Transverse colon (tissue), 4 donors: ENCODE measurements around the gene OLFML2A.
"Not testable (repeated sequence)": the region's sequence is repeated elsewhere in the genome, so short reads cannot be mapped to it uniquely, and the experiment has no call there.

Experiments used
- EP300 ChIP-seq: sonication (generic); formaldehyde crosslinking; IDR thresholded peaks from one replicate; pipeline ENCODE4 v1.6.1; 2017; ENCODE audit warnings: antibody characterized with exemption, low read depth
- POLR2A ChIP-seq: fragments of 450-650 bp; IDR thresholded peaks from one replicate; pipeline ENCODE4 v1.6.1; 2016; ENCODE audit warnings: antibody characterized with exemption, mild to moderate bottlenecking, moderate library complexity
- POLR2AphosphoS5 ChIP-seq, 3 donors: sonication (generic); formaldehyde crosslinking; IDR thresholded peaks; one replicate each; pipeline ENCODE4 v1.6.1; 2016; ENCODE audit warnings: antibody characterized with exemption in 3 of 3
- TF ChIP-seq, protein P1 (sequence below), 5 experiments: fragments of 200-600 bp in 3 of 5; fragments of 450-650 bp in 2 of 5; sonication (generic) in 3 of 5; IDR thresholded peaks; 1 replicate in 2 of 5; 2 replicates in 3 of 5; pipeline ENCODE4 v1.5.1; 2016 to 2017; ENCODE audit warnings: antibody characterized with exemption in 5 of 5, inconsistent platforms in 3 of 5, mild to moderate bottlenecking in 2 of 5, moderate library complexity in 1 of 5

DNA sequence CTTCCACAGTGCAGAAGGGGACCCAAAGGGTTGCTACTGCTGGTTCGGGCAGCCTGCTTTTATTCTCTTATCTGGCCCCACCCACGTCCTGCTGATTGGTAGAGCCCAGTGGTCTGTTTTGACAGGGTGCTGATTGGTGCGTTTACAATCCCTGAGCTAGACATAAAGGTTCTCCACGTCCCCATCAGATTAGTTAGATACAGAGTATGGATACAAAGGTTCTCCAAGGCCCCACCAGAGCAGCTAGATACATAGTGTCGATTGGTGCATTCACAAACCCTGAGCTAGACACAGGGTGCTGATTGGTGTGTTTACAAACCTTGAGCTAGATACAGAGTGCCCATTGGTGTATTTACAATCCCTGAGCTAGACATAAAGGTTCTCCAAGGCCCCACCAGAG lies 61.2 kb downstream of the OLFML2A start:
- TF ChIP-seq, protein P1, sequence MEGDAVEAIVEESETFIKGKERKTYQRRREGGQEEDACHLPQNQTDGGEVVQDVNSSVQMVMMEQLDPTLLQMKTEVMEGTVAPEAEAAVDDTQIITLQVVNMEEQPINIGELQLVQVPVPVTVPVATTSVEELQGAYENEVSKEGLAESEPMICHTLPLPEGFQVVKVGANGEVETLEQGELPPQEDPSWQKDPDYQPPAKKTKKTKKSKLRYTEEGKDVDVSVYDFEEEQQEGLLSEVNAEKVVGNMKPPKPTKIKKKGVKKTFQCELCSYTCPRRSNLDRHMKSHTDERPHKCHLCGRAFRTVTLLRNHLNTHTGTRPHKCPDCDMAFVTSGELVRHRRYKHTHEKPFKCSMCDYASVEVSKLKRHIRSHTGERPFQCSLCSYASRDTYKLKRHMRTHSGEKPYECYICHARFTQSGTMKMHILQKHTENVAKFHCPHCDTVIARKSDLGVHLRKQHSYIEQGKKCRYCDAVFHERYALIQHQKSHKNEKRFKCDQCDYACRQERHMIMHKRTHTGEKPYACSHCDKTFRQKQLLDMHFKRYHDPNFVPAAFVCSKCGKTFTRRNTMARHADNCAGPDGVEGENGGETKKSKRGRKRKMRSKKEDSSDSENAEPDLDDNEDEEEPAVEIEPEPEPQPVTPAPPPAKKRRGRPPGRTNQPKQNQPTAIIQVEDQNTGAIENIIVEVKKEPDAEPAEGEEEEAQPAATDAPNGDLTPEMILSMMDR (IDR thresholded peaks at IDR 0.05): not testable (repeated sequence)
- TF ChIP-seq EP300; POLR2A; POLR2AphosphoS5 (IDR thresholded peaks at IDR 0.05): not testable (repeated sequence)
